Natural killer cell treated with Interleukin-12 subunit alpha and Interleukin-12 subunit beta and Interleukin-15 and Interleukin-18, amount 100 ng/mL, for 72 hours (primary cell): ENCODE results near the gene ADORA3. TPM values are rescaled to one million over a fixed set of nuclear protein-coding genes. Genes with fewer than 3 reads are reported as not detected.
A peak's percentile ranks its signal among the peaks of the same experiment; 100 is the strongest.
"Not testable (repeated sequence)": the region's sequence is repeated elsewhere in the genome, so short reads cannot be mapped to it uniquely, and the experiment has no call there.

Experiments used
- ATAC-seq, 2 donors: fragments of 150-1000 bp; cut with Tn5 transposase in 1 of 2; sonication (Bioruptor Pico), chemical (Tn5 transposase) in 1 of 2; 2 replicates each; pipeline ENCODE4 v1.10.0; 2021
- DNase-seq: peaks from one replicate; pipeline ENCODE4 v3.0.0; 2022; ENCODE audit warnings: low spot score
- H3K27ac Mint-ChIP-seq, 2 donors: 1 replicate in 1 of 2; 2 replicates in 1 of 2; pipeline ENCODE4 v1.8.0; 2022; ENCODE audit warnings: mixed read lengths in 2 of 2, mild to moderate bottlenecking in 1 of 2, moderate library complexity in 1 of 2
- H3K27me3 Mint-ChIP-seq, 2 donors: 1 replicate in 1 of 2; 2 replicates in 1 of 2; pipeline ENCODE4 v1.8.0; 2022; ENCODE audit warnings: mixed read lengths in 2 of 2
- H3K36me3 Mint-ChIP-seq: one replicate; pipeline ENCODE4 v1.8.0; 2022; ENCODE audit warnings: mixed read lengths
- H3K4me1 Mint-ChIP-seq, 2 donors: 1 replicate in 1 of 2; 2 replicates in 1 of 2; pipeline ENCODE4 v1.8.0; 2022; ENCODE audit warnings: low read depth in 2 of 2, mixed read lengths in 2 of 2, mild to moderate bottlenecking in 1 of 2
- H3K4me3 Mint-ChIP-seq: one replicate; pipeline ENCODE4 v1.8.0; 2022; ENCODE audit warnings: mixed read lengths
- H3K9me3 Mint-ChIP-seq: 2 replicates; pipeline ENCODE4 v1.8.0; 2022; ENCODE audit warnings: mixed read lengths
- total RNA-seq, 2 donors: library from RNA; stranded (reverse); gene quantifications; one replicate each; pipeline ENCODE4 v1.2.3, GENCODE V29; 2022

Gene ADORA3
- not detected for total RNA-seq

DNA sequence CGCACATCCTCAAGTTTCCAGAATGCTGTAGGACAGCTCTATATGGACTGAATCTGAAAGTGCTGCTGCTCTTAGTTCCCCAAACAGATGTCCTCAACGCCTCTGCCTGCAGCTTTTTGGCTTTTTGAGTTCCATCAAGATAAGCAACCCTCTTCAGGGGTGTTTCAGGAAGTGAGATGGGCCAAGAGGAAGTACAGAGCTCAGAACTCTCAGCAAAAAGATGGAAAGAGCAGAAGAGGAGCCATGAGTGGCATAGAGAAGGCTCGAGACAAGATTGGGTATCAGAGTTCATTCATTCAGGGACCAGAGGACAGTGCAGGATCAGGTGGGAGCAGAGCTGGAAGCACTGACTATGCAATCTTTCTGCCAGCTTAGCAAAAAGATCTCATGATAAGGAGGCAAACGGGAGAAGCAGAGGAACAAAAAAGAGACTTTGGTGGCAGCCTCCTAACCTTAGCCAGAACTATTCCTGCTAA is at the start of gene ADORA3, which contains the start of gene TMIGD3:
ADORA3 (minus strand) TSS at position 49 of the 476 bp plus-strand sequence. CDS start 279 bp downstream, outside the sequence.
TMIGD3 (minus strand) TSS at position 49 of the 476 bp plus-strand sequence. CDS start 279 bp downstream, outside the sequence.
- Mint-ChIP-seq H3K27me3 (no peaks in the 10 kb centered on the region), H3K27ac (peak within 1 kb of the TSS in 1 of 2 donors; percentile 58), H3K4me3 (peak within 1 kb of the TSS; percentile 10), H3K36me3 (no peaks in the 10 kb centered on the region), H3K9me3 (no peaks in the 10 kb centered on the region), H3K4me1 (peaks cover 18 to 24% of the 10 kb centered on the region in 2 donors)
- DNase-seq (no peak), ATAC-seq (no peak)

DNA sequence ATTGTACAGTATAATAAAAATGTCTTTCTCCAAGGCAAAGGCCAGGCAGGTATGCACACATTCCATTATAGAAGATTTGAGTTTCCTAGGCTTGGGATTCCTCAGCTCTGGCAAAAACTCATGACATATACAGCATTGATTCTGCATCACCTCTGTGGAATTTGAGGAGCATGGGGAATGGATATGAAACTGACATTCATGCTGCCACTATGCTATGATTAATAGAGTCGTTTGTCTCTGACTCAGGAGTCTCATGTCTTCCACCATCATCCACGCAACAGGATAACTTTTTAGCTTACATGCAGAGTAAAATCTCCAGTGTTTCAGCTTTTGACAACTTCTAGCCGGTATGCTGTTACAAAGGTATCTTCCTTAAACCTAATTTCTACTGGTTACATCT is 49.8 kb upstream of the ADORA3 start:
- Mint-ChIP-seq H3K9me3 (no peaks in the 10 kb centered on the region), H3K4me3 (no peak overlapping the region), H3K27ac (no peak overlapping the region), H3K36me3 (no peaks in the 10 kb centered on the region), H3K4me1 (peaks cover 0 to 3% of the 10 kb centered on the region in 2 donors), H3K27me3 (peaks cover 6 to 8% of the 10 kb centered on the region in 2 donors)
- no peak for ATAC-seq
- no peak for DNase-seq

DNA sequence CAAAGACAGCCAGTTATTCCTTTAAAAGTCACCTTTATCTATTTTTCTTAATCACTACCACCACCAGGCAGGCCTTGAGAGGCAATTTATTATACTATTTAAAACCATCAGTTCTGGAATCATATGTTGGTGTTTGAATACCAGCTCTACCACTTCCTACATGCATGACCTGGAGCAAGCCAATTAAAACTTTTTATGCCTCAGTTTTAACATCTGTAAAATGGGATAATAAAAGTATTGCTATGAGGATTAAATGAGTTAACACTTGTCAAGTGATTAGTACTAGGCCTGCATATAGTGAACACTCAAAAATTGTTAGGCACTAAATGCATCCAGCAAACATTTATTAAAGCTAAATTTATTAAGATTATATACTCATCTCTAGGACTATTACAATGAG is 49.2 kb upstream of the ADORA3 start:
- Mint-ChIP-seq H3K36me3 (no peaks in the 10 kb centered on the region), H3K27ac (no peak overlapping the region), H3K4me3 (no peak overlapping the region), H3K9me3 (no peaks in the 10 kb centered on the region), H3K27me3 (peaks cover 6 to 8% of the 10 kb centered on the region in 2 donors), H3K4me1 (peaks cover 0 to 3% of the 10 kb centered on the region in 2 donors)
- no peak for ATAC-seq
- DNase-seq, result no peak

DNA sequence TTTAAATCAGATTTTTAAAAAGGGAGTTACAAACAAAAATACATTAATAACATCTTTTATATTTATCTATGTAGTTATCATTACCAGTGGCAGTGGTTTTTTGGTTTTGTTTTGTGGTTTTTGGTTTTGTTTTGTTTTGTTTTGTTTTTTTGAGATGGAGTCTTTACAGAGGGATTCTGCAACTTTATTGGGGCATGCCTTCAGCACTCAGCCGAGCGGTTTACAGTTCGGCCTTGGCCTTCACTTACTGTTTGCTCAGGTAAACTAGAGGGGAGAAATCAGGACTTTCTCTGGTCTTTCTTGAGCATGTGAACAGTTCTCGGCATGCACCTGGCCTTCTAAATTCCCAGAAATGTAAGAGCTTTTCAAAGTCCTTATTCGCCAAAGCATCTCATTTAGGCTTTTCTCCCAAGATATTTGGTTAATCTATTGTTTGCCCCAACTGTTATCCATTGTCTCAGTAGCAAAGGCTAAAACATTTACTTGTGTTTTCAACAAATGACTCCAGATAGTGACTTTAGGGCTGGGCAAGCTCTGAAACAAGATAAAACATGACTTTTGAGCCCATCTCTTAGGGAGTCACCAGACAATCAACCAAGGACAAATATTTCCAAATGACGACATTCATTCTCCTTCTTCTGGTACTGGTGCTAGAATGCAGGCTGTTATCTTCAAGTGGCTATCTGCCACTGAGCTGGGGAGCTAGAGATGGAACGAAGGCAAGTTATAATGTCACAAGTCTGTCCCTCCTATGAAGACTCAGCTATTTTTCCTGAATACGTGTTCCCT is 48.4 kb upstream of the ADORA3 start:
- no peak for ATAC-seq
- no peak overlapping the region for H3K4me3 Mint-ChIP-seq
- no peak overlapping the region for H3K27ac Mint-ChIP-seq
- H3K4me1 Mint-ChIP-seq, result peaks cover 0 to 3% of the 10 kb centered on the region in 2 donors
- no peak for DNase-seq
- H3K9me3 Mint-ChIP-seq, result no peaks in the 10 kb centered on the region
- no peaks in the 10 kb centered on the region for H3K36me3 Mint-ChIP-seq
- H3K27me3 Mint-ChIP-seq, result peaks cover 6 to 8% of the 10 kb centered on the region in 2 donors

DNA sequence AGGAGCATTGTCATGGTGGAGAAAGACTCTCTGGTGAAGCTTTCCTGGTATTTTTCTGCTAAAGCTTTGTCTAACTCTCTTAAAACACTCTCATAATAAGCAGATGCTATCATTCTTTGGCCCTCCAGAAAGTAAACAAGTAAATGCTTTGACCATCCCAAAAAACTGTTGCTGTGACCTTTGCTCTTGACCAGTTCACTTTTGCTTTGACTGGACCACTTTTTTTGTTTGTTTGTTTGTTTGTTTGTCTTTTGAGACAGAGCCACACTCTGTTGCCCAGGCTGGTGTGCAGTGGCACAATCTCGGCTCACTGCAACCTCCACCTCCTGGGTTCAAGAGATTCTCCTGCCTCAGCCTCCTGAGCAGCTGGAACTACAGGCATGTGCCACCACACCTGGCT is 44.4 kb upstream of the ADORA3 start:
- H3K4me3 Mint-ChIP-seq, H3K27ac Mint-ChIP-seq, H3K4me1 Mint-ChIP-seq, DNase-seq, H3K36me3 Mint-ChIP-seq, ATAC-seq, H3K9me3 Mint-ChIP-seq: not testable (repeated sequence)
- H3K27me3 Mint-ChIP-seq, result peaks cover 9 to 13% of the 10 kb centered on the region in 2 donors

DNA sequence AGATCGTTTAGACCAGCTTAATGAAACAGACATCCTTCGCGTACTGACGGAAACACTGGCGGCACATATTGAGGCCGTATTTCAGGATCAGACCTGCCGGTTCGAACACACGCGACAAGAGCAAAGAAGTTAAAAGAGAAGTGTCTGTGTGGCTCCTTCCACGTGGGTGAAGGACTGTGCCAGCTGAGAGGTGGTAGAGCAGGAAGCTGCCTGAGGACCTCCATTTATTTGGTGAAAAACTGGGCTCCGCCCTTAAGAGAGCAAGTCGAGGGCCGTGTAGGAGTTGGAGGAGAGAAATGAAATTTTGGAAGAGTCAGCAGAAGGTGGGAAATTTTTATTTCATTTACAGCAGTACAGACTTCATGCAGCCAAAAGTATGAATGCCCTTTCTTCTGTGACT is 38.8 kb upstream of the ADORA3 start:
- H3K36me3 Mint-ChIP-seq, result no peaks in the 10 kb centered on the region
- ATAC-seq (no peak), DNase-seq (no peak)
- no peak overlapping the region for H3K4me3 Mint-ChIP-seq
- peaks cover 3% of the 10 kb centered on the region for H3K9me3 Mint-ChIP-seq
- peaks cover 14 to 18% of the 10 kb centered on the region in 2 donors for H3K27me3 Mint-ChIP-seq
- no peaks in the 10 kb centered on the region for H3K4me1 Mint-ChIP-seq
- H3K27ac Mint-ChIP-seq, result no peak overlapping the region

DNA sequence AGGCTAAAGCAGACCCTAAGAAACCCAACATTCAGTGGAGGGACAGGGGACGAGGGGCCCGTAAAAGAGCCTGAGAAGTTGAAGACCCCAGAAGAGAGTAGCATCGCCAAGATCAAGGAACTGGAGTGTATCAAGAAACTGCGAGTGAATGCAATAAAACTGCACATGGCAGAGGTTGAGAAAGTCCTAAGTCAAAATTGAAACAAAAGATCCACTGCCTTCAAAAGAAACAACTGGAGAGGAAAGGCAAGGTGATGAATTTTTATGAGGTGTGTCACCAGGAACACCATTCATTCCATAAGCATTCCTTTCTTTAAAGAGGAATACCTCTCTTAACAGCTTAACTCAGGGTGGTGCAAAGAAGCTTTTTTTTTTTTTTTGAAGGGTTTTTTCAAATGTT is 38.3 kb upstream of the ADORA3 start:
- Mint-ChIP-seq H3K4me3 (no peak overlapping the region), H3K36me3 (no peaks in the 10 kb centered on the region), H3K4me1 (no peaks in the 10 kb centered on the region), H3K9me3 (peaks cover 3% of the 10 kb centered on the region), H3K27ac (no peak overlapping the region), H3K27me3 (peaks cover 18 to 19% of the 10 kb centered on the region in 2 donors)
- DNase-seq (no peak), ATAC-seq (no peak)

DNA sequence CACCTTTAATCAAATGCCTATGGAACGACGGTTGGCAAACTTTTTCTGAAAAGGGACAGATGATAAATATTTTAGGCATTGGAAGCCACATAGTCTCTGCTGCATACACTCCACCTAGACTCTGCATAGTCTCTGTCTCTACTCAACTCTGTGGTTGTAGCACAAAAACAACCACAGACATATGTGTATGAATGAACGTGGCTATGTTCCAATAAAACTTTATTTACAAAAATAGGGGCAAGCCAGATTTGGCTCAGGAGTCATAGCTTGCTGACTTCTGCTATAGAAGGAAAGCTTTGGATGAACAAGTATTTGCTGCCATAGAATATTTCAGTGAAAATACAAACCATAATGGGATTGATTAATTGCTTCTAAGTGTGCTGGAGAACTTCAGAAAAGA is 37.5 kb upstream of the ADORA3 start:
- Mint-ChIP-seq H3K4me3 (no peak overlapping the region), H3K36me3 (no peaks in the 10 kb centered on the region), H3K9me3 (peaks cover 3% of the 10 kb centered on the region), H3K27ac (no peak overlapping the region), H3K4me1 (no peaks in the 10 kb centered on the region), H3K27me3 (peaks cover 14 to 15% of the 10 kb centered on the region in 2 donors)
- no peak for DNase-seq
- no peak for ATAC-seq

DNA sequence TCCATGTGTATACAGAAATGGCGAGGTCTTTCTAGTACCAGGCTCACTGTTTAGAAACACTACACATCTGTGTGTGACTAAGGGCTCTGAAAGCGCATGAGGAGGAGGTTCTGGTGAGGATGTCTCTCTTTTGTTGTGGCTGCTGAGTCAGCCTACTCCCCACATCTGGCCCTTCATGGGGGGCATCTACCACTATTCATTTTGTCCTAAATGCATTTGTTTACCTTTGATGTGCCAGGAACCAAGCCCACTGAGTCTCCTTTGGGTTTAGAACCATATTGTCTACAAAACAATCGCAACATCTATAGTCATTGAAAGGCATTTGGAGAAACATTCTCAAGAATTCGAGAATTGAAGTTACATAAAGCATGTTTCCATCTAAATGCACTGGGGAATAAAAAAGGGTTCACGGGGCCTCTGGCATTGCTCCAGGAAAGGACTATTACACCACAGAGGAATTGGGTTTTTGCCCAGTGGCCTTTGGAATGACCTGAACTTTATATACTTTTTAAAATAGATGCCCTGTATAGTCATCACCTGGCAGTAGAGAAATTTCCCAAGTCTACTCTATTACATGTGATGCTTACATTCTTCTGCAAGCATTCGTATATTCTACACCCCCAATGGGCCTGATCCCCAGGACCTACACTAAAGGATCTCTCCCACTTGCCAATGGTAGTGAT is 35.1 kb upstream of the ADORA3 start:
- H3K4me1 Mint-ChIP-seq, result no peaks in the 10 kb centered on the region
- no peak overlapping the region for H3K4me3 Mint-ChIP-seq
- no peak for DNase-seq
- H3K36me3 Mint-ChIP-seq, result no peaks in the 10 kb centered on the region
- H3K27ac Mint-ChIP-seq, result no peak overlapping the region
- no peak for ATAC-seq
- peaks cover 14 to 15% of the 10 kb centered on the region in 2 donors for H3K27me3 Mint-ChIP-seq
- no peaks in the 10 kb centered on the region for H3K9me3 Mint-ChIP-seq

DNA sequence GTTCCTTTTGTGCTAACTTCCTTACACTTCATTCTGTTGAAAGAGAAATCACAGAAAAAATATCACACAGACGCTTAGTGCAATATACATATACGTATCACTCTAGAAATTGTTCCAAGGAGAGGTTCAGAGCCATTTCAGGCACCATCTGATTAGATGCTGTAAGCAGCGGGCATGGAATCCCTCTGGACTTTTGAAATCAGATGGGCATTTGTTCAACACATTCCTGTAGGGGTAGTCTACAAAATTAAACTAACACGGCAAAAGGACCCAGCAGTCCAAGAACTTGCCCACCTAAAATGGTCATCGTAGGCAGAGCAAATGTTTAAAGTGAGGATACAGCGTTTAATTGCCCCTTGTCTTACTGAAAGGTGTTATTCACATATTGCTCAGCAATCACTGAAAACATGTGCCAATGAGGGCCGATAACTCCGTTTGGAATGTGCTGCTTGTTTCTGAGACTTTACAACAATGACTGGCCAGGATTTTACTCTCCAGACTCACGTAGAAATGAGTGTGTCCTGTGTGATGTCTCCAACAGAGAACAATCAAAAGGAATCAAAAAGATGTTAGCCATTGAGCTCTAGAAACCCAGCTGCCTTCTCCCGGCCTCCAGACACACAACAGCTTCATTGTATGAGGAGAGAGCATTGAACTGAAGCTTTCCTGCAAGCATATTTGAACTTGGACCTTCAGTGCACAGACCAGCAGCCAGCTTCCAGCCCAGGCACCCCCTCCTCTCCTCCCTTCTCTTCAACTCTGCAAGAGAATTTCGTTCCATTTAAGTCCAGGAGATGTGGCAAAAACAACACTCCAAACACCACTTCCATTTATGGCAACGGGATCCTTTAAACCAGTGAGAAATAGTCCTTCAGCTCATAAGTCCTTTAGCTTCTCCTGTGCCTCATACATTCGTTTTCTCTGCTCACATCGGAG is 32.1 kb upstream of the ADORA3 start:
- Mint-ChIP-seq H3K27me3 (peaks cover 7 to 14% of the 10 kb centered on the region in 2 donors), H3K27ac (no peak overlapping the region), H3K36me3 (no peaks in the 10 kb centered on the region), H3K9me3 (no peaks in the 10 kb centered on the region), H3K4me3 (no peak overlapping the region), H3K4me1 (no peaks in the 10 kb centered on the region)
- no peak for ATAC-seq
- no peak for DNase-seq

DNA sequence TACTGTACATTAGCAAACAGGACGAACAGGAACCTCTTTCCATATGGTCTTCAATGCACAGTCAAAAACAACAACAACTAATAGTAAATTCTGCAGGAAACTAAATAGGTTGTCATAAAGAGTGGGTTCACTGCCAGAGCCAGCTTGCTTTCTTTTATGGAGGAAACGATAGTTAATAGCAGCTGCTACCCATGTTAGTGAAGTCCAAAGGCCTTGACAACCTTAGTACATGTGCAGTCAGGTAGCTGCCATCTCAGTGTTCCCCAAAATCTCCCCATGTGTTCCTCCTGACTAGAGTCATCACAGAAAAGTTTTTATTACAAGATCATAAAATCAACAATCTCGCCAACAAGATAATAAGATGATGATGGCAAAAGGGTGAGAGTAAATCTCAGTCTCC is 16.6 kb upstream of the ADORA3 start:
- Mint-ChIP-seq H3K4me1 (peaks cover 16 to 24% of the 10 kb centered on the region in 2 donors), H3K27ac (no peak overlapping the region), H3K27me3 (no peaks in the 10 kb centered on the region), H3K36me3 (no peaks in the 10 kb centered on the region), H3K9me3 (no peaks in the 10 kb centered on the region), H3K4me3 (no peak overlapping the region)
- ATAC-seq (no peak), DNase-seq (no peak)

DNA sequence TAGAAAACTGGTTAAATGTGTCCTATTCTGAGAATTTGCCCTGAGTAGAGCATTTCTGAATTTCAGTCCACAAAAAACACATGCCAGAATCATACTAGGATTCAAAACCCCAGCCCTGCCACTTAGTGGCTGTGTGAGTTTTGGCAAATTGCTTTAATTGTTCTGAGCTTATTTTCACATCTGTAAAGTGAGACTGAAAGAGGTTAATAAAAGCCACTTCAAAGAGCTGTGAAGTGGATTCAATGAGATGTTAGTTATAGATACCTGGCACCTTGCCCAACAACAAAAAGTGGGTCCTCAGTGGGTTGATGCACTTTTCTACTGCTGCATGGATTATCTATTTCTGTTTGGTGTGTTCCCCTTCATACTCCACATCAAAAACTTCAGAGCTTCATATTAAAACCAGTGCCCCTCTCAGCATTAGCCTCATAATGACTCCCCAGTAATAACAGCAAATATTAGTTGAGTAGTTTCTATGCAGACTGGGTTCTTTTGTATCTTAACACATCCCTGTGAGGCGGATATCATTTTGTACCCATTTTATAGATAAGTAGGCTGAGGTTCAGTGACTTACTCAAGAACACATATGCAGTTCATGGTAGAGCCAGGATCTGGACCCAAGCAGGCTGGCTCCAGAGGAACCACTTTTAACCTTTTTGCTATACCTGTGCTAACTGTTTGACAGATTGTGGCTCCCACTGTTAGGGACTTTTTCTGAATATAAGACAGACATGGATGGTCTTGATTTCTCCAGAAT is 14.2 kb upstream of the ADORA3 start:
- Mint-ChIP-seq H3K9me3 (no peaks in the 10 kb centered on the region), H3K27me3 (no peaks in the 10 kb centered on the region), H3K27ac (peak overlapping the region in 1 of 2 donors; percentile 10), H3K36me3 (no peaks in the 10 kb centered on the region), H3K4me3 (peak overlapping the region; percentile 45), H3K4me1 (peaks cover 17 to 24% of the 10 kb centered on the region in 2 donors)
- no peak for DNase-seq
- ATAC-seq, result no peak
